Thoracic aorta (tissue), 2 donors: Measurements from ENCODE around the gene NTNG1. TPM values are rescaled to one million over a fixed set of nuclear protein-coding genes. Genes with fewer than 3 reads are reported as not detected.

Experiments used
- ATAC-seq: fragments of 150-250 bp; one replicate; pipeline ENCODE4 v1.8.0; 2017; ENCODE audit warnings: low read depth; ENCODE audit not compliant: insufficient number of reproducible peaks, low FRiP score
- DNase-seq: peaks from one replicate; pipeline ENCODE4 v3.0.0-alpha.2; 2020; ENCODE audit warnings: low spot score
- H3K27ac ChIP-seq, 2 donors: fragments of 200-600 bp; sonication (generic); 1 replicate in 1 of 2; 2 replicates in 1 of 2; pipeline ENCODE4 v1.5.1; 2016; ENCODE audit warnings: mild to moderate bottlenecking in 2 of 2, moderate library complexity in 2 of 2
- H3K27me3 ChIP-seq: fragments of 200-600 bp; sonication (generic); replicated peaks from 2 replicates; pipeline ENCODE4 v1.6.0; 2016; ENCODE audit warnings: mild to moderate bottlenecking; ENCODE audit not compliant: insufficient read depth
- H3K36me3 ChIP-seq: fragments of 200-600 bp; sonication (generic); one replicate; pipeline ENCODE4 v1.5.1; 2016
- H3K4me1 ChIP-seq, 2 donors: fragments of 200-600 bp; sonication (generic); 1 replicate in 1 of 2; 2 replicates in 1 of 2; pipeline versions ENCODE4 v1.5.1 to v1.6.0; 2016; ENCODE audit warnings: low read depth in 2 of 2, mild to moderate bottlenecking in 1 of 2; ENCODE audit not compliant: control insufficient read depth in 1 of 2
- H3K4me3 ChIP-seq: fragments of 200-600 bp; sonication (generic); 2 replicates; pipeline ENCODE4 v1.5.1; 2016; ENCODE audit warnings: mild to moderate bottlenecking
- H3K9me3 ChIP-seq: fragments of 200-600 bp; sonication (generic); 2 replicates; pipeline ENCODE4 v1.5.1; 2016
- total RNA-seq, 2 donors: library from RNA; depleted of rRNA; stranded (reverse); fragments of >200 nt; gene quantifications; one replicate each; pipeline versions ENCODE4 v1.1.0 to v1.2.3, GENCODE V29; 2016
- TF ChIP-seq, protein P1 (sequence below): fragments of 200-600 bp; sonication (generic); IDR thresholded peaks from one replicate; pipeline ENCODE4 v1.5.1; 2019; ENCODE audit warnings: antibody characterized with exemption

The NTNG1 gene
- total RNA-seq, 2 donors from 2014 or later: 0.99 to 1.4 TPM

GRCh38 chr1:107273515-107273914, 132.7 kb downstream of the NTNG1 start:
- Histone ChIP-seq H3K4me3 (no peak overlapping the region), H3K9me3 (no peaks in the 10 kb centered on the region), H3K4me1 (no peaks in the 10 kb centered on the region), H3K27me3 (no peaks in the 10 kb centered on the region), H3K36me3 (no peaks in the 10 kb centered on the region), H3K27ac (no peak overlapping the region)
- TF ChIP-seq, protein P1, sequence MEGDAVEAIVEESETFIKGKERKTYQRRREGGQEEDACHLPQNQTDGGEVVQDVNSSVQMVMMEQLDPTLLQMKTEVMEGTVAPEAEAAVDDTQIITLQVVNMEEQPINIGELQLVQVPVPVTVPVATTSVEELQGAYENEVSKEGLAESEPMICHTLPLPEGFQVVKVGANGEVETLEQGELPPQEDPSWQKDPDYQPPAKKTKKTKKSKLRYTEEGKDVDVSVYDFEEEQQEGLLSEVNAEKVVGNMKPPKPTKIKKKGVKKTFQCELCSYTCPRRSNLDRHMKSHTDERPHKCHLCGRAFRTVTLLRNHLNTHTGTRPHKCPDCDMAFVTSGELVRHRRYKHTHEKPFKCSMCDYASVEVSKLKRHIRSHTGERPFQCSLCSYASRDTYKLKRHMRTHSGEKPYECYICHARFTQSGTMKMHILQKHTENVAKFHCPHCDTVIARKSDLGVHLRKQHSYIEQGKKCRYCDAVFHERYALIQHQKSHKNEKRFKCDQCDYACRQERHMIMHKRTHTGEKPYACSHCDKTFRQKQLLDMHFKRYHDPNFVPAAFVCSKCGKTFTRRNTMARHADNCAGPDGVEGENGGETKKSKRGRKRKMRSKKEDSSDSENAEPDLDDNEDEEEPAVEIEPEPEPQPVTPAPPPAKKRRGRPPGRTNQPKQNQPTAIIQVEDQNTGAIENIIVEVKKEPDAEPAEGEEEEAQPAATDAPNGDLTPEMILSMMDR: no peak
- no peak for ATAC-seq
- DNase-seq: no peak

- no peak overlapping the region for H3K4me3 ChIP-seq
- H3K4me1 ChIP-seq: no peaks in the 10 kb centered on the region
- H3K27ac ChIP-seq: no peak overlapping the region
- DNase-seq: no peak
- TF ChIP-seq, protein P1: no peak
- no peaks in the 10 kb centered on the region for H3K36me3 ChIP-seq
- no peaks in the 10 kb centered on the region for H3K27me3 ChIP-seq
- ATAC-seq: no peak
- no peaks in the 10 kb centered on the region for H3K9me3 ChIP-seq
These were observed 133.4 kb downstream of the NTNG1 start for GRCh38 chr1:107274227-107274626.

GRCh38 chr1:107276247-107276646, 135.4 kb downstream of the NTNG1 start:
- DNase-seq: no peak
- H3K36me3 ChIP-seq: no peaks in the 10 kb centered on the region
- H3K4me3 ChIP-seq: no peak overlapping the region
- TF ChIP-seq, protein P1: no peak
- no peak for ATAC-seq
- no peaks in the 10 kb centered on the region for H3K27me3 ChIP-seq
- no peaks in the 10 kb centered on the region for H3K9me3 ChIP-seq
- H3K27ac ChIP-seq: no peak overlapping the region
- H3K4me1 ChIP-seq: no peaks in the 10 kb centered on the region

DNA sequence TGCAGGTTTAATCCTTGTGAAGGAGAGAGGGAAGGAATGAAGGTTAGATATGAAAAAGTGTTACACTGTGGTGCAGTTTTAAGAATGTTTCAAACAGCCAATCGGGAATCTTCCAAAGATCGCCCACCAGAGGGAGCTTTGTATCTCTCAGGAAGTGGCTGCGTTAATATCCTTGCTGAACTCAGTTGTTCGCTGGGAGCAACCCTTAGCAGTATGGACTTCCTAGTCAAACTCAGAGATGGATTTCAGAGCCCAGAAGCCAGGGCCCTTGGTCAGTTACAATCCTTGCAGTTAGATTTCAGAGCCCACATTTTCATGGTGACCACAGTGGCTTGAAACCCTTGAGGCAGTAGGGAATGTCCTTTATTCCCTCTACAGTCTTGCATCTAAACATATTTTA, 136.2 kb downstream of the NTNG1 start:
- Histone ChIP-seq H3K4me1 (no peaks in the 10 kb centered on the region), H3K9me3 (no peaks in the 10 kb centered on the region), H3K36me3 (no peaks in the 10 kb centered on the region), H3K27ac (no peak overlapping the region), H3K27me3 (no peaks in the 10 kb centered on the region), H3K4me3 (no peak overlapping the region)
- no peak for DNase-seq
- TF ChIP-seq, protein P1: no peak
- no peak for ATAC-seq

DNA sequence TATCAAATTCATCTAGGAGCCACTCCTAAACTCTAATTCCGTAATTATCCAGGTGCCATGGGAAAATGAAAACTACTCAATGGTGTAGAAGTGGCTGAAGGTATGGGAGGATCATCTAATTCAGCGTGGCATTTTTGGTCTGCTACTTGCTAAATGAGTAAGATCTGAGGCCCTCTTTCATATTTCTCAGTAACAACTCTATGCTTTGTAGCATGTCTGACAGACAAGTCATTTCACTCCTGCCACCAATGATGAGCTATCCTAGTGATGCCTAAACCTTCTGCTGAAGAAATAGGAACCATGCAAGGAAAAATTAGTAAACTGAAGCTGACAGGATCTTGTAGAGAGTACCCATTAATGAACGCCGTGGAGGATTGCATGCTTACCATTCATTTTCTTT, 145.3 kb downstream of the NTNG1 start:
- H3K27ac ChIP-seq: no peak overlapping the region
- no peaks in the 10 kb centered on the region for H3K36me3 ChIP-seq
- DNase-seq: no peak
- ATAC-seq: no peak
- no peak overlapping the region for H3K4me3 ChIP-seq
- H3K9me3 ChIP-seq: no peaks in the 10 kb centered on the region
- H3K4me1 ChIP-seq: no peaks in the 10 kb centered on the region
- TF ChIP-seq, protein P1: no peak
- no peaks in the 10 kb centered on the region for H3K27me3 ChIP-seq
